Osteocyte (in vitro differentiated cells): ENCODE results near the gene ANKRD34B. TPM values are rescaled to one million over a fixed set of nuclear protein-coding genes. Genes with fewer than 3 reads are reported as not detected.
"Not testable (repeated sequence)": the region's sequence is repeated elsewhere in the genome, so short reads cannot be mapped to it uniquely, and the experiment has no call there.

ENCODE experiments used
- DNase-seq: peaks from one replicate; pipeline ENCODE4 v3.0.0; 2021; ENCODE audit warnings: mixed read lengths; ENCODE audit not compliant: unreplicated experiment; ENCODE audit errors: extremely low spot score
- H3K27ac Mint-ChIP-seq: one replicate; pipeline ENCODE4 v1.8.0; 2021; ENCODE audit warnings: mild to moderate bottlenecking, mixed read lengths; ENCODE audit not compliant: unreplicated experiment
- H3K27me3 Mint-ChIP-seq: one replicate; pipeline ENCODE4 v1.8.0; 2021; ENCODE audit warnings: mixed read lengths; ENCODE audit not compliant: unreplicated experiment
- H3K36me3 Mint-ChIP-seq: one replicate; pipeline ENCODE4 v1.8.0; 2021; ENCODE audit warnings: mixed read lengths; ENCODE audit not compliant: unreplicated experiment
- H3K4me1 Mint-ChIP-seq: one replicate; pipeline ENCODE4 v1.8.0; 2021; ENCODE audit warnings: mixed read lengths; ENCODE audit not compliant: unreplicated experiment
- H3K4me3 Mint-ChIP-seq: one replicate; pipeline ENCODE4 v1.8.0; 2021; ENCODE audit warnings: mild to moderate bottlenecking, moderate library complexity, mixed read lengths; ENCODE audit not compliant: unreplicated experiment
- H3K9me3 Mint-ChIP-seq: one replicate; pipeline ENCODE4 v1.8.0; 2021; ENCODE audit warnings: mixed read lengths; ENCODE audit not compliant: unreplicated experiment
- total RNA-seq: library from RNA; stranded (reverse); gene quantifications from 2 replicates; pipeline ENCODE4 v1.2.1, GENCODE V29; 2021
- TF ChIP-seq, protein P1 (sequence below): fragments of 200-600 bp; sonication (generic); IDR thresholded peaks from 2 replicates; pipeline ENCODE4 v1.5.0; 2021; ENCODE audit warnings: antibody characterized with exemption, mild to moderate bottlenecking, moderate library complexity

ANKRD34B gene
- total RNA-seq, 1 donor from 2014 or later, result not detected

DNA sequence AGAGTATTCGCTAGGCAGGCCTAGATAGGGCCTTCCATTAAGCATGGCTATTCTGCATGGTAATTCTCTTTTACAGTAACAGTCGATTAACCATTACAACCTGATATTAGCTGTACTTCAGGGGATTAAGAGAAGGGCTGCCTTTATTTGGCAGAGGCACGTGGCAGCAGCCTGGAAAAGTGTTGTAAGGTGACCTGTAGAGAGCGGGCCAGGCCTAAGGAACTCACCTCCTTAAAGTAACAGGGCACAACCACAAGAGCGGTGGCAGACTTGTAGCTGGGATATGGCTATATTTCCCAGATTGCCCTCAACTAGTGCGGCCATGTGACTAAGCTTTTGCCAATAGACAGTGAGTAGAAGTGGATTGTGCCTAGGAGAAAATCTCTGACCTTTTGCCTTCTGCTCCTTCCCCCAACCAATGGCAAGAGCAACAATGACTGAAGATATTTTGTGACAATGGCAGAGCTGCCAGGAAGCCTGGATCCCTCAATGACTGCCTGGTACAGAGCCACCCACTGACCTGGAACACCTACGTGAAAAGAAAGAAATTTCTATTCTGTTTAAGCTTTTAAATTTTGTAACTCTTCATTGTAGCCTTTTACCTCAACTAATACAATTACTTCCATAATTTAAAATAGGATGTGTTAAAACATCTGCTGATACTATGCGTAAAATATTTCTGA is 18.9 kb upstream of the ANKRD34B start:
- Mint-ChIP-seq H3K4me3 (no peak overlapping the region), H3K27me3 (peaks cover 4% of the 10 kb centered on the region), H3K9me3 (no peaks in the 10 kb centered on the region), H3K4me1 (peaks cover 5% of the 10 kb centered on the region), H3K27ac (no peak overlapping the region), H3K36me3 (no peaks in the 10 kb centered on the region)
- TF ChIP-seq, protein P1, sequence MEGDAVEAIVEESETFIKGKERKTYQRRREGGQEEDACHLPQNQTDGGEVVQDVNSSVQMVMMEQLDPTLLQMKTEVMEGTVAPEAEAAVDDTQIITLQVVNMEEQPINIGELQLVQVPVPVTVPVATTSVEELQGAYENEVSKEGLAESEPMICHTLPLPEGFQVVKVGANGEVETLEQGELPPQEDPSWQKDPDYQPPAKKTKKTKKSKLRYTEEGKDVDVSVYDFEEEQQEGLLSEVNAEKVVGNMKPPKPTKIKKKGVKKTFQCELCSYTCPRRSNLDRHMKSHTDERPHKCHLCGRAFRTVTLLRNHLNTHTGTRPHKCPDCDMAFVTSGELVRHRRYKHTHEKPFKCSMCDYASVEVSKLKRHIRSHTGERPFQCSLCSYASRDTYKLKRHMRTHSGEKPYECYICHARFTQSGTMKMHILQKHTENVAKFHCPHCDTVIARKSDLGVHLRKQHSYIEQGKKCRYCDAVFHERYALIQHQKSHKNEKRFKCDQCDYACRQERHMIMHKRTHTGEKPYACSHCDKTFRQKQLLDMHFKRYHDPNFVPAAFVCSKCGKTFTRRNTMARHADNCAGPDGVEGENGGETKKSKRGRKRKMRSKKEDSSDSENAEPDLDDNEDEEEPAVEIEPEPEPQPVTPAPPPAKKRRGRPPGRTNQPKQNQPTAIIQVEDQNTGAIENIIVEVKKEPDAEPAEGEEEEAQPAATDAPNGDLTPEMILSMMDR, result no peak
- no peak for DNase-seq

DNA sequence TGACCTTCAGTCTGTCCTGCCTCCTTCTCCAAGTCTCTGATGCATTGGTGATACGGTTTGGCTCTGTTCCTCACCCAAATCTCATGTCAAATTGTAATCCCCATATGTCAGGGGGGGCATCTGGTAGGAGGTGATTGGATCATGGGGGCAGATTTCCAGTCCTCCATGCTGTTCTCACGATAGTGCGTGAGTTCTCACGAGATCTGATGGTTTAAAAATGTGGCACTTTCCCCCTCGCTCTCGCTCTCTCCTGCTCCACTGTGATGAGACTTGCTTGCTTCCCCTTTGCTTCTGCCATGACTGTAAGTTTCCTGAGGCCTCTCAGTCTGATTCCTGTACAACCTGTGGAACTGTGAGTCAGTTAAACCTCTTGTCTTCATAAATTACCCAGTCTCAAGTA is 14.7 kb upstream of the ANKRD34B start:
- peaks cover 6% of the 10 kb centered on the region for H3K27me3 Mint-ChIP-seq
- no peaks in the 10 kb centered on the region for H3K36me3 Mint-ChIP-seq
- no peak overlapping the region for H3K4me3 Mint-ChIP-seq
- DNase-seq, result no peak
- TF ChIP-seq, protein P1, result no peak
- H3K9me3 Mint-ChIP-seq, result no peaks in the 10 kb centered on the region
- H3K27ac Mint-ChIP-seq, result no peak overlapping the region
- no peaks in the 10 kb centered on the region for H3K4me1 Mint-ChIP-seq

DNA sequence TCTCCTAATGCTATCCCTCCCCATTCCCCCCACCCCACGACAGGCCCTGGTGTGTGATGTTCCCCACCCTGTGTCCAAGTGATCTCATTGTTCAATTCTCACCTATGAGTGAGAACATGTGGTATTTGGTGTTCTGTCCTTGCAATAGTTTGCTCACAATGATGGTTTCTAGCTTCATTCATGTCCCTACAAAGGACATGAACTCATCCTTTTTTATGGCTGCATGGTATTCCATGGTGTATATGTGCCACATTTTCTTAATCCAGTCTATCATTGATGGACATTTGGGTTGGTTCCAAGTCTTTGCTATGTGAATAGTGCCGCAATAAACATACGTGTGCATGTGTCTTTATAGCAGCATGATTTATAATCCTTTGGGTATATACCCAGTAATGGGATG is 10.2 kb upstream of the ANKRD34B start:
- not testable (repeated sequence) for H3K9me3 Mint-ChIP-seq, H3K4me1 Mint-ChIP-seq, H3K4me3 Mint-ChIP-seq, H3K36me3 Mint-ChIP-seq, DNase-seq, H3K27ac Mint-ChIP-seq
- peaks cover 45% of the 10 kb centered on the region for H3K27me3 Mint-ChIP-seq

DNA sequence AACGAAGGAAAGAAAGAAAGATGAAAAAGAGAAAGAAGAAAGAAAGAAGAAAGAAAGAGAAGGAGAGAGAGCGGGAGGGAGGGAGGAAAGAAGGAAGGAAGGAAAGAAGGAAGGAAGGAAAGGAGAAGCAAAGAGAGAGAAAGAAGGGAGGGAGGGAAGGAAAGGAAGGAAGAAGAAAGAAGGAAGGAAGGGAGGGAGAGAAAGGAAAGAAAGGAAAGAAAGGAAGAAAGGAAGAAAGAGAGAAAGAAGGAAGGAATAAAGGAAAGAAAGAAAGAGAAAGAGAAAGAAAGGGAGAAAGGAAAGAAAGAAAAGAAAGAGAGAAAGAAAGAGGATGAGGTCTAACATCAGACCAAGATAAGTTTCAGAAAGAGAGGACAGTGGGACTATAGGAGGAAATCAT is 9.0 kb upstream of the ANKRD34B start:
- DNase-seq, result no peak
- Mint-ChIP-seq H3K27me3 (peaks cover 52% of the 10 kb centered on the region), H3K9me3 (no peaks in the 10 kb centered on the region), H3K4me3 (no peak overlapping the region), H3K36me3 (no peaks in the 10 kb centered on the region), H3K4me1 (no peaks in the 10 kb centered on the region), H3K27ac (no peak overlapping the region)
- TF ChIP-seq, protein P1, result no peak

DNA sequence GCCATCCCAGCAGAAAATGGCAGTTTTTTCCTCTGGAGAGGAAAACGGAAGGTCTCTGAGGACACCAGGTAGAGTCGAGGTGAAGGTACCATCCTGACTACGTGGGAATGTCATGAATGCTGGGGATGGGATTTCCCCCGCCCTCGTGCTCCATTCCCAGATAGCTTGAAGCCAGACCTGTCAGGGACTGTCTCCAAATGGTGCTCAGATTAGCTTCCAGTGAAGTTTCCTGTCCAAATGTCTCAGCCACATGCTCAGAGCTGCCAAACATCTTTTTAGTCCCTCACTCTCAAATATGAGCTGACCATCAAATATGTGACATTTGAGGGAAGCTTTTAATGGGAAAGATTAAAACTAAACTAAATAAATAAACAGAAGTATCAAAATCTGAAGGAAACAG is 7.6 kb upstream of the ANKRD34B start:
- Mint-ChIP-seq H3K9me3 (no peaks in the 10 kb centered on the region), H3K27me3 (peaks cover 63% of the 10 kb centered on the region), H3K4me3 (no peak overlapping the region), H3K4me1 (no peaks in the 10 kb centered on the region), H3K36me3 (no peaks in the 10 kb centered on the region), H3K27ac (no peak overlapping the region)
- peak; percentile 36 for DNase-seq
- TF ChIP-seq, protein P1, result no peak
